ENCODE measurements around the gene SEC31B. TPM values are rescaled to one million over a fixed set of nuclear protein-coding genes. Genes with fewer than 3 reads are reported as not detected.

Gene SEC31B
- total RNA-seq, 6 experiments from 2014 or later = 2.3 to 4.1 (median 2.5) TPM

GRCh38 chr10:100469756-100470155 is 49.9 kb downstream of the SEC31B start:
- Mint-ChIP-seq H3K9me3 (no peaks in the 10 kb centered on the region), H3K4me1 (ENCODE audit: low read depth) (peaks cover 32% of the 10 kb centered on the region), H3K4me3 (peak overlapping the region; percentile 44; the same call in 1 of the 2 replicates), H3K27me3 (ENCODE audit: insufficient read depth) (peaks cover 44% of the 10 kb centered on the region), H3K36me3 (ENCODE audit: low read depth) (no peaks in the 10 kb centered on the region), H3K27ac (no peak overlapping the region)
- no peak for TF ChIP-seq CTCF (IDR thresholded peaks at IDR 0.05)
- DNase-seq = no peak

GRCh38 chr10:100468978-100469377 is 50.7 kb downstream of the SEC31B start:
- Mint-ChIP-seq H3K4me3 (no peak overlapping the region), H3K9me3 (no peaks in the 10 kb centered on the region), H3K27me3 (ENCODE audit: insufficient read depth) (peaks cover 43% of the 10 kb centered on the region), H3K27ac (no peak overlapping the region), H3K4me1 (ENCODE audit: low read depth) (peaks cover 34% of the 10 kb centered on the region), H3K36me3 (ENCODE audit: low read depth) (no peaks in the 10 kb centered on the region)
- no peak for DNase-seq
- TF ChIP-seq CTCF (IDR thresholded peaks at IDR 0.05) = no peak

GRCh38 chr10:100468322-100468721 is 51.3 kb downstream of the SEC31B start:
- Mint-ChIP-seq H3K27me3 (ENCODE audit: insufficient read depth) (peaks cover 39% of the 10 kb centered on the region), H3K36me3 (ENCODE audit: low read depth) (no peaks in the 10 kb centered on the region)

GRCh38 chr10:100462709-100463108 is 57.0 kb downstream of the SEC31B start, which contains the start of gene WNT8B:
WNT8B (plus strand) TSS chr10:100463009; CDS start chr10:100463169, 160 bp downstream.
- DNase-seq = no peak
- no peak for TF ChIP-seq CTCF (IDR thresholded peaks at IDR 0.05)
- Mint-ChIP-seq H3K4me3 (no peak within 1 kb of the TSS), H3K27me3 (ENCODE audit: insufficient read depth) (peaks cover 66% of the 10 kb centered on the region), H3K4me1 (ENCODE audit: low read depth) (peaks cover 14% of the 10 kb centered on the region), H3K27ac (no peak within 1 kb of the TSS), H3K36me3 (ENCODE audit: low read depth) (no peaks in the 10 kb centered on the region), H3K9me3 (no peaks in the 10 kb centered on the region)

More at GRCh38 chr10:100468322-100468721, 51.3 kb downstream of the SEC31B start:
- DNase-seq = no peak
- H3K4me3 Mint-ChIP-seq = no peak overlapping the region
- H3K9me3 Mint-ChIP-seq = no peaks in the 10 kb centered on the region
- H3K27ac Mint-ChIP-seq = no peak overlapping the region
- no peak for TF ChIP-seq CTCF (IDR thresholded peaks at IDR 0.05)
- peaks cover 34% of the 10 kb centered on the region for H3K4me1 Mint-ChIP-seq (ENCODE audit: low read depth)

- Mint-ChIP-seq H3K4me1 (ENCODE audit: low read depth) (no peaks in the 10 kb centered on the region), H3K4me3 (no peak overlapping the region), H3K36me3 (ENCODE audit: low read depth) (peaks cover 4% of the 10 kb centered on the region; the same call in 1 of the 2 replicates), H3K27ac (no peak overlapping the region), H3K27me3 (ENCODE audit: insufficient read depth) (peaks cover 26% of the 10 kb centered on the region), H3K9me3 (peaks cover 5% of the 10 kb centered on the region; the same call in 1 of the 2 replicates)
- DNase-seq = no peak
- TF ChIP-seq CTCF (IDR thresholded peaks at IDR 0.05) = no peak
These were observed 70.7 kb downstream of the SEC31B start for GRCh38 chr10:100448951-100449350.

All from HFFc6 (cell line).